AG09319 (cell line): ENCODE results near the gene ARPP21.

Source experiments
- DNase-seq: peaks from one replicate; pipeline ENCODE4 v3.0.0-alpha.2; 2010; ENCODE audit warnings: low read depth; ENCODE audit errors: extremely low read depth
- TF ChIP-seq, protein P1 (sequence below): IDR thresholded peaks from 2 replicates; pipeline ENCODE4 v1.5.1; 2011; ENCODE audit warnings: low read depth, mild to moderate bottlenecking, inconsistent platforms, low read length, moderate library complexity

The ARPP21 gene

DNA sequence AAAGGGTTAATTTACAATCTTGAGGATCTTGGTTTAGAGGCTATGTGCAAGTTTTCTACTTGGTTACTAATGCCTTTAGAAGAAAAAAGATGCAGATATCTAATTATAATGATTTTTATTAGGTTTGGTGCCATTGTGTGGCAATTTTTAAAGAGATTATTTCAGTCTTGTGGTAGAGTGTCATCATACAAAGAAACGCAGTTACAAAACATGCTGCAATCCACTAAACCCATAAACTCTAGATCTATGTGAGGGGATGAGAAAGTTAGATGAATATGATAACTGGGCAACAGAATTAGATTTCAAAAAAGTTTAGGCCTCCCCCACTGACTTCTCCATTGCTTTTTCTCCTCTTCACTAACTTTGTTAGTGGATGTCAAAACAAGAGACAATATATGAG is 106.0 kb downstream of the ARPP21 start:
- TF ChIP-seq, protein P1, sequence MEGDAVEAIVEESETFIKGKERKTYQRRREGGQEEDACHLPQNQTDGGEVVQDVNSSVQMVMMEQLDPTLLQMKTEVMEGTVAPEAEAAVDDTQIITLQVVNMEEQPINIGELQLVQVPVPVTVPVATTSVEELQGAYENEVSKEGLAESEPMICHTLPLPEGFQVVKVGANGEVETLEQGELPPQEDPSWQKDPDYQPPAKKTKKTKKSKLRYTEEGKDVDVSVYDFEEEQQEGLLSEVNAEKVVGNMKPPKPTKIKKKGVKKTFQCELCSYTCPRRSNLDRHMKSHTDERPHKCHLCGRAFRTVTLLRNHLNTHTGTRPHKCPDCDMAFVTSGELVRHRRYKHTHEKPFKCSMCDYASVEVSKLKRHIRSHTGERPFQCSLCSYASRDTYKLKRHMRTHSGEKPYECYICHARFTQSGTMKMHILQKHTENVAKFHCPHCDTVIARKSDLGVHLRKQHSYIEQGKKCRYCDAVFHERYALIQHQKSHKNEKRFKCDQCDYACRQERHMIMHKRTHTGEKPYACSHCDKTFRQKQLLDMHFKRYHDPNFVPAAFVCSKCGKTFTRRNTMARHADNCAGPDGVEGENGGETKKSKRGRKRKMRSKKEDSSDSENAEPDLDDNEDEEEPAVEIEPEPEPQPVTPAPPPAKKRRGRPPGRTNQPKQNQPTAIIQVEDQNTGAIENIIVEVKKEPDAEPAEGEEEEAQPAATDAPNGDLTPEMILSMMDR = no peak
- DNase-seq = no peak

DNA sequence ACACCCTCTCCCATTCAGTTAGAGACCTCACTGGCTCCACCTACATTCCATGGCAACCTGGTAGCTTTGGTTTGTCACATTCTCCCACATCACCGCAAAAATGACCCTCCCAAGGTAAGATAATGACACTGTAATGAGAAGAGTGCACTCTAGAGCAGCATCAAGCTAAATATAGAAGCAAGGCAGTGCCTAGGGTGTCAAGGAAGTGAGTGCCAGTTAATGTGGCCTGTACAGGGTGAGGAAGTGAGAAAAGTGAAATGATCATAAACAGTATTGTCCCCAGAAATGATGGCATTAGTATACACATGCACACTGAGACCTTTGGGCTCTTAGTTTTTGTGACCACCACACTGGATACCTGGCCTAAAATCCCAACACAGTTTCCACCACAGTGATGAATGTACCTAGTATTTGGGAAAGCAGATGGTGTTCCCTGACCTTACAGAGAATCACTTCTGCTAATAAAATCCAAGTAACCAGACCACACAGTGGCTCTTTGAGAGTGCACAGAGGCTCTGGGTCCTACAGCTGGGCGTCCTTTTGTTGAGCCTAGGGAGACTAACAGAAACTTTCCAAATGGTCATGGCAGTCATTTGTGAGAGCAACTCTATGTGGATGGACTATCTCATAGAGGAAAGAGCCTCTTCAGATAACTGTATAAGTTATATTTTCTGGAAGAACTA is 106.6 kb downstream of the ARPP21 start:
- DNase-seq = no peak
- TF ChIP-seq, protein P1 = no peak

DNA sequence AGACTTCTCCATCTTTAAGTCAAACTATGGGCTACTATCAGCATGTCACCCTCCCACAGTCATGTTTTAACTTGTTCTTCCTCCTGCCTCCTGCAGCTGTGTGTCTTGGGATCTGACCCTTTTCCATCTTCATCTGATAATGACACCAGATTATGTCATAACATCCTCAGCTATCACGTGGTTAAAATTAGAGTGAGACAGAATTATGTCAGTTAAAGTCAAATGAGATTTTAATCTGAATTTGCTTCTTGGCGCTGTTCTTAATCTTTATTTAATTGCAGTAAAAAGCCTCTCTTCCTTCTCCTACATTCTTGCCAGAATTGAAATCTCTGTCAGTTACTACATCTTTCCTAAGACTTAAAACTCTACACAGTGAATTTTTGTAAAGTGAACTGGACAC is 107.2 kb downstream of the ARPP21 start:
- no peak for DNase-seq
- TF ChIP-seq, protein P1 = no peak

DNA sequence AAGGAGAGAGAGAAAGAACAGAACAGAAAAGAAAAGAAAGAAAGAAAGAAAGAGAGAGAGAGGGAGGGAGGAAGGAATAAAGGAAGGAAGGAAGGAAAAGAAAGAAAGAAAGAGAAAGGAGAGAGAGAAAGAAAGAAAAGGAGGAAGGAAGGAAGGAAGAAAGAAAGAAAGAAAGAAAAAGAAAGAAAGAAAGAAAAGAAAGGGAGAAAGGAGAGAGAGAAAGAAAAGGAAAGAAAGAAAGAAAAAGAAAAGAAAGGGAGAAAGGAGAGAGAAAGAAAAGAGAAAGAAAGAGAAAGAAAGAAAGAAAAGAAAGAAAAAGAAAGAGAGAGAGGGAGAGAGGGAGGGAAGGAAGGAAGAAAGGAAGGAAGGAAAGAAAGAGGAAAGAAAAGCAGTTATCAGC is 108.8 kb downstream of the ARPP21 start:
- TF ChIP-seq, protein P1 = no peak
- DNase-seq = no peak

DNA sequence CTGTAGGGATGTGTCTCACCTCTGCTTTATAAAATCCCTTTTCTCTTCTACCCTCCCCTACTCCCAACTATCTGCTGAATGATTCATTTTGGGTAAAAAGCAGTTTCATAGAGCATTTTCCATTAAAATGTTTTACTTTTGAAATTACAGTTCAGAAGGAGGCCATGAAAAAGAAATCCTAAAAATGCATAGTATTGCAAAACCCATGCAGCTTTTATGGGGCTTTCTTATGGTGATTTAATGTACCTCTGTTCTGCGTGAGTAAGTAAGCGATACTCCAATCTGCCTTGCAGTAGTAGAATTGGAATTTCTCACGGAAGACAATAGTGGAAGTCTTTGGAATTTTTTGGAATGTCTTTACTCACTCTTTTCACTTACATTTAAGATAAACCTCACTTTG is 111.9 kb downstream of the ARPP21 start:
- no peak for DNase-seq
- TF ChIP-seq, protein P1 = no peak

DNA sequence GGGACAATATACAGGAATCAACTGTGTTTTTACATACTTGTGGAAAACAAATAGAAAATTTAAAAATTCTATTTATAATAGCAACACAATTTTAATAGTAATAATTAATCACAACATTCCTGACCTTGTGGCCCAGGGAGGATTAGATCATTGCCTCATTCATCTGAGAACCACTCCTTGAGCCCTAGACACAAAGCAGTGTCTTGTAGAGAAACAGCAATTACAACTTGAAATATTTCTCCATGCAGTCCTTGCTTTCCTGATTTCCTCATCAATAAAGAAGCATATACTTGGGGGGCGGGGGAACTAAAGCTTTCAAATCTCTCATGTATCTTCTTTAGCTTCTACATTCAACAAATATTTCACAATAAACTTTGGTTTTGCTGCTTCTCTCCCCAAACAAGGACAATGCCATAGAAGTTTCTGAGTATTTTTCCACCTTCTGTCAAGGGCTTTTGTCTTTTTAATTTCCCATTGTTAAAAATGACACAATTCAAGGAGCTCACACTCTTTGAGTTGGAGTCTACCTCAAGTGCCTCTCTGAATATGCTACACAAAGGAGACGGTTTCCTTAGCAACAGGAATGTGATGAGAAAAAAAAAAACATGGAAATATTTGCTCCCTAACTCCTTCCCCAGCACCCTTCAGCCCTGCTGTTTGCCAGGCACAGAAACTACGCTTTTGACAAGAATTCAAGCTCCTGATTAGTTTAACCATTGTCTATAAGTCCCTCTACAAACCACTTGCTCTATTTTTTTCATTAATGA is 118.8 kb downstream of the ARPP21 start:
- TF ChIP-seq, protein P1 = no peak

DNA sequence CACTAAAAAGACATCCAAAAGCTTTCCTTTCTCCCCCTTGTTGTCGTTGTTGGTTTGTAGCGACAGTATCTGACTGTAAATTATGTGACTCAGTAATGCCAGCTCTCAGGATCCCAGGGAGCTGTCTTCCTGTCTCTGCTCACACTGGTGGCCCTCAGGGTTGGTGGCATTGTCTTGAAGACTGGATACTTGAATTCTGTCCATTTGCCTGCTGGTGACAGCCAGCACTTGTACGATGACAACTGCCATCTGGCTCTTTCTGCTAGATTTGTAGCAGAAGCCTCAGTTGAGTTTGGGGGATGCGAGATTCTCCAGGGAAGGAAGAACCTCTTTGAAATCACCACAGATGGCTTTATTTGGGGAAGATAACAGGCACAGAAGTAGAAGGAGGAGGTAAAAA is 120.8 kb downstream of the ARPP21 start:
- TF ChIP-seq, protein P1 = no peak
- DNase-seq = no peak

More for the DNA sequence above, 118.8 kb downstream of the ARPP21 start:
- no peak for DNase-seq
